ENCODE data around the gene LRRC37A3. TPM values are rescaled to one million over a fixed set of nuclear protein-coding genes. Genes with fewer than 3 reads are reported as not detected.

The LRRC37A3 gene
- total RNA-seq, 1 experiment from 2014 or later: 9.8 TPM

- CTCF ChIA-PET: no interaction called here
- Histone ChIP-seq H3K27ac (no peak overlapping the region), H3K9me2 (ENCODE audit: insufficient read depth) (no peaks in the 10 kb centered on the region), H3K4me3 (no peak overlapping the region), H2AFZ (no peak overlapping the region), H3K79me2 (ENCODE audit: low read depth) (no peaks in the 10 kb centered on the region), H3K9me3 (ENCODE audit: insufficient read depth, low read depth) (no peaks in the 10 kb centered on the region), H4K20me1 (ENCODE audit: insufficient read depth) (no peaks in the 10 kb centered on the region), H3K36me3 (ENCODE audit: low read depth) (no peaks in the 10 kb centered on the region), H3F3A (ENCODE audit: insufficient read depth, low read depth) (peaks cover 4% of the 10 kb centered on the region; the same call in 1 of the 2 replicates), H3K4me1 (replicated peaks; ENCODE audit: insufficient read depth) (no peaks in the 10 kb centered on the region), H3K27me3 (ENCODE audit: insufficient read depth, low read depth) (no peaks in the 10 kb centered on the region), H3K4me2 (no peak overlapping the region)
- no peak for DNase-seq
- POLR2A ChIA-PET (ENCODE audit: unreplicated experiment): no interaction called here
- no TSS peak for BruUV-seq (replicated peaks)
- no peak for TF ChIP-seq EZH2 (IDR thresholded peaks at IDR 0.05; ENCODE audit: low read depth)
- intact Hi-C loops (cut with micrococcal nuclease; ENCODE audit: unreplicated experiment): no loop called here
Observed at GRCh38 chr17:64951877-64952276, 32.6 kb upstream of the LRRC37A3 start.

- TF ChIP-seq CTCF (conservative IDR thresholded peaks at IDR 0.05): no peak
- POLR2A ChIA-PET (ENCODE audit: unreplicated experiment): interaction anchor here (0.5 to 0.6 kb wide), 3 partner anchors 445 to 509 kb away, joined by 3 to 5 read pairs (median 3); no protein-coding TSS in a partner anchor
- no peak overlapping the region for H2AFZ ChIP-seq
- H4K20me1 ChIP-seq (ENCODE audit: insufficient read depth): no peaks in the 10 kb centered on the region
- H3K4me2 ChIP-seq: no peak overlapping the region
- H3K9me2 ChIP-seq (ENCODE audit: insufficient read depth): no peaks in the 10 kb centered on the region
- peaks cover 4% of the 10 kb centered on the region; the same call in 1 of the 2 replicates for H3F3A ChIP-seq (ENCODE audit: insufficient read depth, low read depth)
- no peaks in the 10 kb centered on the region for H3K4me1 ChIP-seq (replicated peaks; ENCODE audit: insufficient read depth)
- DNase-seq: no peak
- no peaks in the 10 kb centered on the region for H3K79me2 ChIP-seq (ENCODE audit: low read depth)
- no peaks in the 10 kb centered on the region for H3K27me3 ChIP-seq (ENCODE audit: insufficient read depth, low read depth)
- intact Hi-C loops (cut with micrococcal nuclease; ENCODE audit: unreplicated experiment): no loop called here
- BruUV-seq (replicated peaks): no TSS peak
- no peak overlapping the region for H3K27ac ChIP-seq
- no peak overlapping the region for H3K4me3 ChIP-seq
- CTCF ChIA-PET: no interaction called here
- no peaks in the 10 kb centered on the region for H3K9me3 ChIP-seq (ENCODE audit: insufficient read depth, low read depth)
- no peaks in the 10 kb centered on the region for H3K36me3 ChIP-seq (ENCODE audit: low read depth)
Observed at GRCh38 chr17:64950871-64951270, 31.6 kb upstream of the LRRC37A3 start.

- Histone ChIP-seq H3K9me2 (ENCODE audit: insufficient read depth) (no peaks in the 10 kb centered on the region; the same call in 1 of the 2 replicates), H3K27ac (no peak overlapping the region), H3K36me3 (ENCODE audit: low read depth) (no peaks in the 10 kb centered on the region), H3K27me3 (ENCODE audit: insufficient read depth, low read depth) (no peaks in the 10 kb centered on the region), H3F3A (ENCODE audit: insufficient read depth, low read depth) (peaks cover 4% of the 10 kb centered on the region; the same call in 1 of the 2 replicates), H4K20me1 (ENCODE audit: insufficient read depth) (no peaks in the 10 kb centered on the region), H3K4me1 (replicated peaks; ENCODE audit: insufficient read depth) (no peaks in the 10 kb centered on the region), H2AFZ (no peak overlapping the region), H3K9me3 (ENCODE audit: insufficient read depth, low read depth) (no peaks in the 10 kb centered on the region; the same call in 1 of the 2 replicates), H3K4me3 (no peak overlapping the region), H3K4me2 (no peak overlapping the region), H3K79me2 (ENCODE audit: low read depth) (no peaks in the 10 kb centered on the region)
- TF ChIP-seq CTCF (conservative IDR thresholded peaks at IDR 0.05): no peak
- TF ChIP-seq EZH2 (IDR thresholded peaks at IDR 0.05; ENCODE audit: low read depth): no peak
- DNase-seq: no peak
- POLR2A ChIA-PET (ENCODE audit: unreplicated experiment): no interaction called here
- intact Hi-C loops (cut with micrococcal nuclease; ENCODE audit: unreplicated experiment): no loop called here
- CTCF ChIA-PET: no interaction called here
- no TSS peak for BruUV-seq (replicated peaks)
Observed at GRCh38 chr17:64947152-64947551, 27.9 kb upstream of the LRRC37A3 start.

- no peaks in the 10 kb centered on the region; the same call in 1 of the 2 replicates for H3K9me2 ChIP-seq (ENCODE audit: insufficient read depth)
- no peaks in the 10 kb centered on the region for H4K20me1 ChIP-seq (ENCODE audit: insufficient read depth)
- no peaks in the 10 kb centered on the region for H3K79me2 ChIP-seq (ENCODE audit: low read depth)
- H3K4me3 ChIP-seq: no peak overlapping the region
- no peaks in the 10 kb centered on the region; the same call in 1 of the 2 replicates for H3K9me3 ChIP-seq (ENCODE audit: insufficient read depth, low read depth)
- DNase-seq: no peak
- peaks cover 50% of the 10 kb centered on the region for H3K4me1 ChIP-seq (replicated peaks; ENCODE audit: insufficient read depth)
- intact Hi-C loops (cut with micrococcal nuclease; ENCODE audit: unreplicated experiment): loop anchor here (5.0 kb wide), 1 partner anchor 164 kb away; no protein-coding TSS in a partner anchor
- TF ChIP-seq CTCF (conservative IDR thresholded peaks at IDR 0.05) (no peak), EZH2 (IDR thresholded peaks at IDR 0.05; ENCODE audit: low read depth) (no peak)
- H3K4me2 ChIP-seq: no peak overlapping the region
- H3K27me3 ChIP-seq (ENCODE audit: insufficient read depth, low read depth): no peaks in the 10 kb centered on the region
- ChIA-PET POLR2A (ENCODE audit: unreplicated experiment) (no interaction called here), CTCF (no interaction called here)
- H3K36me3 ChIP-seq (ENCODE audit: low read depth): no peaks in the 10 kb centered on the region
- H2AFZ ChIP-seq: no peak overlapping the region
- H3F3A ChIP-seq (ENCODE audit: insufficient read depth, low read depth): peaks cover 38% of the 10 kb centered on the region
- H3K27ac ChIP-seq: no peak overlapping the region
- BruUV-seq (replicated peaks): no TSS peak
Observed at GRCh38 chr17:64941761-64942160, 22.5 kb upstream of the LRRC37A3 start.

Data from PC-9 (cell line).